EH (cell line): ENCODE data around the gene DGCR2.
"Not testable (repeated sequence)": the region's sequence is repeated elsewhere in the genome, so short reads cannot be mapped to it uniquely, and the experiment has no call there.

Experiments
- DNase-seq: peaks from one replicate; pipeline ENCODE4 v3.0.0-alpha.2; 2015; ENCODE audit warnings: low read depth

The DGCR2 gene

GRCh38 chr22:19042285-19043120 lies 79.7 kb downstream of the DGCR2 start:
- DNase-seq: no peak

- DNase-seq: no peak
These were observed 80.5 kb downstream of the DGCR2 start for GRCh38 chr22:19041704-19042074.

- no peak for DNase-seq
These were observed 81.1 kb downstream of the DGCR2 start for GRCh38 chr22:19040888-19041703.

GRCh38 chr22:19040391-19040861 lies 81.8 kb downstream of the DGCR2 start:
- no peak for DNase-seq

GRCh38 chr22:19039796-19040280 lies 82.4 kb downstream of the DGCR2 start:
- no peak for DNase-seq

GRCh38 chr22:19039448-19039780 lies 82.8 kb downstream of the DGCR2 start:
- no peak for DNase-seq

- DNase-seq: no peak
These were observed 83.3 kb downstream of the DGCR2 start for GRCh38 chr22:19038728-19039447.

- no peak for DNase-seq
These were observed 84.1 kb downstream of the DGCR2 start for GRCh38 chr22:19038164-19038546.

GRCh38 chr22:19037282-19038163 lies 84.7 kb downstream of the DGCR2 start:
- DNase-seq: no peak

- DNase-seq: peak; percentile 12
These were observed 85.5 kb downstream of the DGCR2 start for GRCh38 chr22:19036523-19037273.

- no peak for DNase-seq
These were observed 86.0 kb downstream of the DGCR2 start for GRCh38 chr22:19036229-19036522.

- peak; percentile 18 for DNase-seq
These were observed 86.6 kb downstream of the DGCR2 start for GRCh38 chr22:19035474-19036228.

GRCh38 chr22:19035126-19035473 lies 87.1 kb downstream of the DGCR2 start:
- not testable (repeated sequence) for DNase-seq

GRCh38 chr22:19034724-19035120 lies 87.5 kb downstream of the DGCR2 start:
- DNase-seq: not testable (repeated sequence)

GRCh38 chr22:19034031-19034723 lies 88.0 kb downstream of the DGCR2 start:
- not testable (repeated sequence) for DNase-seq

- DNase-seq: not testable (repeated sequence)
These were observed 88.7 kb downstream of the DGCR2 start for GRCh38 chr22:19033568-19033905.

- not testable (repeated sequence) for DNase-seq
These were observed 89.2 kb downstream of the DGCR2 start for GRCh38 chr22:19032898-19033567.

- DNase-seq: not testable (repeated sequence)
These were observed 89.9 kb downstream of the DGCR2 start for GRCh38 chr22:19032156-19032785.

- DNase-seq: not testable (repeated sequence)
These were observed 91.3 kb downstream of the DGCR2 start for GRCh38 chr22:19030889-19031252.
